ENCODE results near the gene GPC1.

DNA sequence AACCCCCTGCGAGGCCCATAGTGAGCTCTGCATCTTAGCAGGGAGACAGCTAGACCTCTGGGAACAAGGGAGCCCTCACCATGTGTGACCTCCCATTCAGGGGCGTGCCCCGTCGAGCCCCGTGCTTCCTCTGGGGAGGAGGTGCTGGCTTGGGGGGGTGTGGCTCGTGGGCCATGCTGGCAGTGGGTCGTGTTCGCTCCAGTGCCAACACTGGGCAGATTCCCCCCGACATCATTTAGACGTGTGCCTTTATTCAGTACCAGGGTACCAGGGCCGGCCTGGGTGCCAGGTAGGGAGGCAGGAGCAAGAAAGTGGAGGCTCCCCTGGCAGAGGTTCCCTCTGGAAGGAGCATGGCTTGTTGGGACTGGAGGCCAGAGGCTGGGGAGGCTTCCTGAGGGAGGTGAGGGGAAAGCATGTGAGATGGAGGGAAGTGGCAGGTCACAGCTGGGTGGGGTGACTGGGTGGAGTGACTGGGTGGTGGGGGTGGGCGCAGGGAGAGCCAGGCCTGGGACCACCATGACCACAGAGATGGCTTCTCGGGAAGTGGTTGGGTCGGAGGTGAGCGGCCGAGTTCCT is 15.2 kb downstream of the GPC1 start:
- TF ChIP-seq POLR2AphosphoS5 (IDR thresholded peaks at IDR 0.05) (no peak), POLR2A (IDR thresholded peaks at IDR 0.05) (no peak)
- TF ChIP-seq, protein P1, sequence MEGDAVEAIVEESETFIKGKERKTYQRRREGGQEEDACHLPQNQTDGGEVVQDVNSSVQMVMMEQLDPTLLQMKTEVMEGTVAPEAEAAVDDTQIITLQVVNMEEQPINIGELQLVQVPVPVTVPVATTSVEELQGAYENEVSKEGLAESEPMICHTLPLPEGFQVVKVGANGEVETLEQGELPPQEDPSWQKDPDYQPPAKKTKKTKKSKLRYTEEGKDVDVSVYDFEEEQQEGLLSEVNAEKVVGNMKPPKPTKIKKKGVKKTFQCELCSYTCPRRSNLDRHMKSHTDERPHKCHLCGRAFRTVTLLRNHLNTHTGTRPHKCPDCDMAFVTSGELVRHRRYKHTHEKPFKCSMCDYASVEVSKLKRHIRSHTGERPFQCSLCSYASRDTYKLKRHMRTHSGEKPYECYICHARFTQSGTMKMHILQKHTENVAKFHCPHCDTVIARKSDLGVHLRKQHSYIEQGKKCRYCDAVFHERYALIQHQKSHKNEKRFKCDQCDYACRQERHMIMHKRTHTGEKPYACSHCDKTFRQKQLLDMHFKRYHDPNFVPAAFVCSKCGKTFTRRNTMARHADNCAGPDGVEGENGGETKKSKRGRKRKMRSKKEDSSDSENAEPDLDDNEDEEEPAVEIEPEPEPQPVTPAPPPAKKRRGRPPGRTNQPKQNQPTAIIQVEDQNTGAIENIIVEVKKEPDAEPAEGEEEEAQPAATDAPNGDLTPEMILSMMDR (IDR thresholded peaks at IDR 0.05 in 8 of 11, conservative IDR thresholded peaks at IDR 0.05 in 3 of 11): no peak
